Esophagus muscularis mucosa (tissue), 4 donors: ENCODE measurements around the gene NAA15. TPM values are rescaled to one million over a fixed set of nuclear protein-coding genes. Genes with fewer than 3 reads are reported as not detected.
A peak's percentile ranks its signal among the peaks of the same experiment; 100 is the strongest.

Experiments
- DNase-seq: peaks from one replicate; pipeline ENCODE4 v3.0.0-alpha.2; 2017; ENCODE audit errors: extremely low spot score
- H3K27ac ChIP-seq, 4 donors: fragments of 200-600 bp; sonication (generic); replicated peaks in 1 of 4; 1 replicate in 3 of 4; 2 replicates in 1 of 4; pipeline ENCODE4 v1.5.1; 2016 to 2019; ENCODE audit warnings: mild to moderate bottlenecking in 1 of 4
- H3K27me3 ChIP-seq, 4 donors: fragments of 200-600 bp; sonication (generic); one replicate each; pipeline versions ENCODE4 v1.5.1 to v1.6.0; 2016 to 2019
- H3K36me3 ChIP-seq, 4 donors: fragments of 200-600 bp; sonication (generic); one replicate each; pipeline ENCODE4 v1.5.1; 2016 to 2019
- H3K4me1 ChIP-seq, 4 donors: fragments of 200-600 bp; sonication (generic); one replicate each; pipeline ENCODE4 v1.5.1; 2016 to 2019
- H3K4me3 ChIP-seq, 4 donors: fragments of 200-600 bp; sonication (generic); 1 replicate in 2 of 4; 2 replicates in 2 of 4; pipeline ENCODE4 v1.5.1; 2016 to 2019; ENCODE audit warnings: mild to moderate bottlenecking in 4 of 4, moderate library complexity in 1 of 4
- H3K9me3 ChIP-seq, 4 donors: fragments of 200-600 bp; sonication (generic); 1 replicate in 3 of 4; 2 replicates in 1 of 4; pipeline ENCODE4 v1.5.1; 2016 to 2019
- EP300 ChIP-seq: sonication (generic); formaldehyde crosslinking; IDR thresholded peaks from one replicate; pipeline ENCODE4 v1.6.1; 2017; ENCODE audit warnings: antibody characterized with exemption
- POLR2A ChIP-seq: fragments of 450-650 bp; IDR thresholded peaks from one replicate; pipeline ENCODE4 v1.6.1; 2017; ENCODE audit warnings: antibody characterized with exemption, moderate library complexity, mild to moderate bottlenecking, low read depth
- POLR2AphosphoS5 ChIP-seq, 2 donors: sonication (generic); formaldehyde crosslinking; IDR thresholded peaks; one replicate each; pipeline ENCODE4 v1.6.1; 2017; ENCODE audit warnings: antibody characterized with exemption in 2 of 2
- WGBS: methylation state at CpG from one replicate; pipeline ENCODE4 v1.1.5; 2018; 5-methylcytosine and 5-hydroxymethylcytosine counted together
- intact Hi-C: fragments of 100-400 bp; cut with DNase I; formaldehyde crosslinking; loops from one replicate; pipeline ENCODE4 v1.15.1; 2023
- total RNA-seq, 4 donors: library from RNA; depleted of rRNA; stranded (reverse); fragments of >200 nt; gene quantifications; one replicate each; pipeline versions ENCODE4 v1.1.0 to v1.2.1, GENCODE V29; 2016
- TF ChIP-seq, protein P1 (sequence below), 3 experiments: fragments of 200-600 bp in 2 of 3; fragments of 450-650 bp in 1 of 3; sonication (generic) in 2 of 3; IDR thresholded peaks; one replicate each; pipeline ENCODE4 v1.5.1; 2017 to 2019; ENCODE audit warnings: antibody characterized with exemption in 3 of 3, mild to moderate bottlenecking in 2 of 3, moderate library complexity in 1 of 3

Gene NAA15
- total RNA-seq, 4 donors from 2014 or later, result 21.0 to 32.1 (median 25.3) TPM

DNA sequence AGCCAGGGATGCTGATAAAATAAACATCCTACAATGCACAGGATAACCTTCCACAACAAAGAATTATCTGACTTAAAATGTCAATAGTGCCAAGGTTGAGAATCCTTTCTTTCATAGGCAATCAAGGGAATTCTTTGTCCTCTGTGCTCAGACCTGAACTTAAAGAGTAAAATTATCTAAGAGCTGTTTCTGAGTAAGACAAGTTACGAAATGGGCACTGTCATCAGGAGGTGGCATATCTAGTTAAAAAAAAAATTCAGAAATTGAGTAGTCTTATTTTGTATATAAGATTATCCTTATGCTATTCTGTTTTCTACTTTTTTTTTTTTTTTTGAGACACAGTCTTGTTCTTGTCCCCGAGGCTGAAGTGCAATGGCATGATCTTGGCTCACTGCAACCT lies 149.3 kb downstream of the NAA15 start:
- no peak for DNase-seq
- intact Hi-C loops, result loop anchor here (10.0 kb wide), 2 partner anchors 276 to 366 kb away; partner anchors contain the start of gene ELF2
- H3K4me1 ChIP-seq, result peaks cover 18 to 22% (median 21%) of the 10 kb centered on the region in 4 donors
- no peaks in the 10 kb centered on the region for H3K36me3 ChIP-seq
- no peak overlapping the region for H3K4me3 ChIP-seq
- WGBS, result 98% methylated on average over 2 of the region's 2 CpGs
- H3K9me3 ChIP-seq, result no peaks in the 10 kb centered on the region
- TF ChIP-seq POLR2A (no peak), POLR2AphosphoS5 (IDR thresholded peaks at IDR 0.05) (no peak)
- H3K27ac ChIP-seq, result no peak overlapping the region
- no peaks in the 10 kb centered on the region for H3K27me3 ChIP-seq

DNA sequence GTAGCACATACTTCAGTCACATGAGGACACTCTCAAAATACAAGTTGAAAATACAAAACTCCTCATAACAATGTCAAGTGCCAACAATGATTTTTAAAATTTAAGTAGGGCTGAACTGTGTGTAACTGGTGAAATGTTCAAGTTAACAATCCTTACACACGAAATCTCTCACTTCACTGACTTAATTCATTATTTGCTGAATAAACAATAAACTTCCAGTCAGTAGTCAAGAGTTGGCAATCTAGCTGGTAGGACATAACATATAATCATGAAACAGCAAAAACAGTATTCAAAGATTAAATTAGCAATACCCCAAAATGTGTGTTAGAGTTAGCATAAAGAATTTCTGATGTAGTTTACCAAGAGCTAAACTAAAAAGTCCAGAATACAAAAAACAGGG lies 150.7 kb downstream of the NAA15 start:
- peaks cover 31 to 36% (median 35%) of the 10 kb centered on the region in 4 donors for H3K4me1 ChIP-seq
- H3K36me3 ChIP-seq, result no peaks in the 10 kb centered on the region
- TF ChIP-seq POLR2AphosphoS5 (IDR thresholded peaks at IDR 0.05) (no peak), EP300 (no peak), POLR2A (no peak)
- TF ChIP-seq, protein P1, sequence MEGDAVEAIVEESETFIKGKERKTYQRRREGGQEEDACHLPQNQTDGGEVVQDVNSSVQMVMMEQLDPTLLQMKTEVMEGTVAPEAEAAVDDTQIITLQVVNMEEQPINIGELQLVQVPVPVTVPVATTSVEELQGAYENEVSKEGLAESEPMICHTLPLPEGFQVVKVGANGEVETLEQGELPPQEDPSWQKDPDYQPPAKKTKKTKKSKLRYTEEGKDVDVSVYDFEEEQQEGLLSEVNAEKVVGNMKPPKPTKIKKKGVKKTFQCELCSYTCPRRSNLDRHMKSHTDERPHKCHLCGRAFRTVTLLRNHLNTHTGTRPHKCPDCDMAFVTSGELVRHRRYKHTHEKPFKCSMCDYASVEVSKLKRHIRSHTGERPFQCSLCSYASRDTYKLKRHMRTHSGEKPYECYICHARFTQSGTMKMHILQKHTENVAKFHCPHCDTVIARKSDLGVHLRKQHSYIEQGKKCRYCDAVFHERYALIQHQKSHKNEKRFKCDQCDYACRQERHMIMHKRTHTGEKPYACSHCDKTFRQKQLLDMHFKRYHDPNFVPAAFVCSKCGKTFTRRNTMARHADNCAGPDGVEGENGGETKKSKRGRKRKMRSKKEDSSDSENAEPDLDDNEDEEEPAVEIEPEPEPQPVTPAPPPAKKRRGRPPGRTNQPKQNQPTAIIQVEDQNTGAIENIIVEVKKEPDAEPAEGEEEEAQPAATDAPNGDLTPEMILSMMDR (IDR thresholded peaks at IDR 0.05), result no peak
- no peaks in the 10 kb centered on the region for H3K27me3 ChIP-seq
- WGBS, result 76% methylated on average over 1 of the region's 1 CpG
- no peak for DNase-seq
- no peak overlapping the region for H3K4me3 ChIP-seq
- no peak overlapping the region for H3K27ac ChIP-seq
- intact Hi-C loops, result loop anchor here (10.0 kb wide), 2 partner anchors 277 to 367 kb away; partner anchors contain the start of gene ELF2
- H3K9me3 ChIP-seq, result no peaks in the 10 kb centered on the region

DNA sequence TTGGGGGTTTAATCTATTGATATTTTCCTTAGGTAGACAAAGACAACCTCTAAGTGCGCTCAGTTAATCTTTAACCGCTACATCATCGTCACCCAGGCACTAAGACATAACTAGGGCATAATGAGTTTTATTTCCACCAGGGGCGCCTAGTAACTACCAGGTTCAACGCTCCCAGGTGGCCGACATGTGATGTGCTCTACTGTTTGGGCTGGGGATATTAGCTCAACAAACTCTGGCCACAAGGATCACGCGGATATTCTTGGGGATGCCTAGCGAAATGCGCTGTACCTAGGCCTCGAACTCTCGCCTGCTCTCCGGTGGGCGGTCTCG lies 151.7 kb downstream of the NAA15 start:
- H3K9me3 ChIP-seq, result no peaks in the 10 kb centered on the region
- no peak for TF ChIP-seq POLR2A
- TF ChIP-seq EP300, result no peak
- TF ChIP-seq, protein P1 (IDR thresholded peaks at IDR 0.05), result peak; percentile 12 to 48 (median 17)
- no peak for TF ChIP-seq POLR2AphosphoS5 (IDR thresholded peaks at IDR 0.05)
- H3K27me3 ChIP-seq, result no peaks in the 10 kb centered on the region
- 2% methylated on average over 15 of the region's 15 CpGs for WGBS
- no peaks in the 10 kb centered on the region for H3K36me3 ChIP-seq
- H3K4me3 ChIP-seq, result peak overlapping the region; percentile 76 to 93 (median 81)
- intact Hi-C loops, result loop anchor here (10.0 kb wide), 2 partner anchors 278 to 368 kb away; partner anchors contain the start of gene ELF2
- no peak for DNase-seq
- peaks cover 36 to 45% (median 44%) of the 10 kb centered on the region in 4 donors for H3K4me1 ChIP-seq
- H3K27ac ChIP-seq, result peak overlapping the region; percentile 92 to 99 (median 96)

DNA sequence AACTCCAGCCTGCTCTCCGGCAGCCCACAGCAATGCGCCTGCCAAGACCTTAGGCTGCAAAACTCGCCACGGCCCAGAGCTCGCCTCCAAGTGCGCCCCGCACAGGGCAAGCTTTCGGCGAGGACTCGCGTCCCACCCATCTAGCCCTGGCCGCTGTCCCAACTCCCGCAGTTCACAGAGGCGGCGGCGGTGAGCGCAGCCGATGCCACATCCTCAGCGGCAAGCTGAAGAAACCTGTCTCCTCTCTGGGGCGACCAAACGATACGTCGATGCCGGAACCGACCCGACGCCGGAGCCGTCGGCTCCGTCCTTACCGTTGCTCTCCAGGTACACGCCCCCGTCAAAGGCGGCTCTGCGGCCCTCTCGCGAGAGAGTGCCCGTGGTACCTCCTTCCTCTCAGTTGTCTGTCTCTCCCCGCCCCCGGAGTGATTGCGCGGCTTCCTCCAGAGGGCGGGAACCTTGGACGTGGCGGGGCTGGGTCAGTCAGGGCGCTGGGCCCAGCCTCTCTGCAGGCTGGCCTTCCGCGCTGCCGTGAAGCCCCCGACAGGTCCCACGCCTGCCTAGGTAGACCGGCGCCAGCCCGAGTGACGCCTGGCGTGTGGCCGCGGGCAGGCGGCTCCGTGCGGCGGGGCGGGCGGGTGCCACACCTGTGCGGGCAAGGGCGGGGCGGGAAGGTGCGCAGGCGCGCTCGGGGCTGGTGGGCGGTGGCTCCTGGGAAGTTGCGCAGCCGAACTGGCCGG lies 152.2 kb downstream of the NAA15 start:
- Histone ChIP-seq H3K4me1 (peaks cover 36 to 50% (median 49%) of the 10 kb centered on the region in 4 donors), H3K36me3 (no peaks in the 10 kb centered on the region), H3K27me3 (no peaks in the 10 kb centered on the region), H3K9me3 (no peaks in the 10 kb centered on the region), H3K27ac (peak overlapping the region; percentile 92 to 99 (median 96)), H3K4me3 (peak overlapping the region; percentile 76 to 93 (median 81))
- no peak for TF ChIP-seq EP300
- peak; percentile 63 for TF ChIP-seq POLR2A
- peak; percentile 75 to 87 for TF ChIP-seq POLR2AphosphoS5 (IDR thresholded peaks at IDR 0.05)
- TF ChIP-seq, protein P1 (IDR thresholded peaks at IDR 0.05), result peak in 1 of 3 experiments; percentile 7
- intact Hi-C loops, result loop anchor here (10.0 kb wide), 2 partner anchors 279 to 369 kb away; partner anchors contain the start of gene ELF2
- 0% methylated on average over 14 of the region's 76 CpGs for WGBS
- peak; percentile 99 for DNase-seq
